GM21528 (cell line): Measurements from ENCODE around the gene ITIH6.
"Not testable (repeated sequence)": the region's sequence is repeated elsewhere in the genome, so short reads cannot be mapped to it uniquely, and the experiment has no call there.

Source experiments
- ATAC-seq: cut with Tn5 transposase; IDR thresholded peaks from one replicate; pipeline ENCODE4 v1.9.1; 2021; ENCODE audit warnings: mild to moderate bottlenecking, moderate library complexity; ENCODE audit not compliant: unreplicated experiment, low FRiP score

The ITIH6 gene

DNA sequence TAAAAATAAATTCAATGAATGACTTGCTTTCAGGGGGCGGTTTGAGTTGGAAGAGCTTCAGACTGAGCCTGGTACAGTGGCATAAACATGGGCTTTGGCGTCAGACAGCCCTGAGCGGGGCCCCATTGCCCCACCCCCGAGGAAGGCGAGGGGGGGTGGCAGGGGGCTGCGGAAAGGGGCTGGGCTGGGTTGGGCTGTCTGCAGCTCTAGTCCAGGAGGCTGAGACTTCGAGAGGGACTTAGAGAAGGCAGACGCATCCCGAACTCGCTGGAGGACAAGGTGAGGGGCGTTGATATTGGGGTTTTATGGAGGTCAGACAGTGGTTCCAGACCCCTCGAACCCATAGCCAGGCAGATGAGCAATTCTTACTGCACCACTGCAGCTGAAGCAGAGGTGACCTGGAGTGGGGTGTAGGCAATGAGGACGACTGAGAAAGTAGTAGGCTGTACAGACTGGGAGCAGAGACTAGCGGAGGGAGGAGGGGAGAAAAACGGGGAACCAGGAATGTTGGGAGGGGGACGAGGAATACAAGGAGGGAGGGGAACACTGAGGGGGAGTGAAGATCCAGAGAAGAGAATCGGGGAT is 9.6 kb upstream of the ITIH6 start, which contains the start of gene MAGED2:
MAGED2 (plus strand) TSS at position 222 of the 585 bp plus-strand sequence. CDS start 1,587 bp downstream, outside the sequence.
- ATAC-seq, result no peak

DNA sequence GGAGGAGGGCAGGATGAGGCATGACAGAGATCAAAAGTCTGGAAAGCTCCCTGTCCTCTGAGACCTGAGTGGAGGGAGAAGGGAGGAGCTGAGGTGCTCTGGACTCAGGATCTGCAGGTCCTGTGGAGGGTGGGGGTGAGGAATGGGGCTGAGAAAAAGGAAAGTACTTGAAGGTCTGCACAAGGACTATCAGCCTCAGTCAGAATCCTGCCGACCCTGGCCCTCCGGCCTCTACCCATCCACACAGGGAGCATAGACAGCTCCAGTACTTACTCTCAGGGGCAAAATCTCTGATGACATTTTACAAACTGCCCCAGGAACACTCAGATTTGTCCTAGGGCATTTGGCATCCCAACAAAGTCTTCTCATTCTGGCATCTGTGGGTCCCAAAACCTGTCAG is 991 bp upstream of the ITIH6 start:
- no peak for ATAC-seq

DNA sequence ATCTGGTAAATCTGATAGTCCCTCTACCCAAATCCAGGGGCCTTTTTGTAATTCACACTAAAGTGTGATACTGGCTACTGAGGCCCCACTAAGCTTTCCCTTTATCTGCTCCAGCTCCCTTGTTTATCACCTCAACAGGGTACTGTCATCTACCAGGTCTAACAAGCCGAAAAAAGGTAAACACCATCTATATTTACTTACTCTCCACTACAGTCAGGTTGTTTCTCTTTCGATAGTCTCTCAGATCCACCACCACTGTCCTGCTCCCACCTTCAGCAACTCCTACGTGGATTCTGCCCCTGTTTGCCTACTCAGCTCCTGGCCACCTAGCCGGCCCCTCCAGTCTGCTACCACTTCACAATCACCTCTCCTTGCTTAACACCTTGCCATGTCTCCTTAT is 3.3 kb downstream of the ITIH6 start:
- no peak for ATAC-seq

DNA sequence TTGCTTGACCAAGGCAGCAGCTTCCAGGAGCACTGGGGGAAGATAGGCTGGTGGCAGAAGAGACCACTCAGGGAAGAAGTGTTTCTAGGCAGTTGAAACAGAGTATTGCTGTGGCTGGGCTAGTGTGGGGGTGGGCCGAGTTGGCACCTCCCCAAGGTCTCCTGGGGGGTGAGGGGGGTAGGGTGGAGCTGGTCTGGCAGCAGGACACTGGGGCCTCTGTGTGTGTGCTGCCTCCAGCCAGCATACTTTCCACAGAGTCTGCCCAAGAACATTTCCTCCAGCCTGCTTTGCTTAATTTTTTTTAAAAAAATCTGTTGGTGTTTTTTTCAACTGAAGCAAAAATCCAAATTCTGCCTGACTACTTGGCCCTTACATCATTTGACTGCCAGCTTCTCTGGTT is 4.0 kb downstream of the ITIH6 start:
- ATAC-seq, result no peak

DNA sequence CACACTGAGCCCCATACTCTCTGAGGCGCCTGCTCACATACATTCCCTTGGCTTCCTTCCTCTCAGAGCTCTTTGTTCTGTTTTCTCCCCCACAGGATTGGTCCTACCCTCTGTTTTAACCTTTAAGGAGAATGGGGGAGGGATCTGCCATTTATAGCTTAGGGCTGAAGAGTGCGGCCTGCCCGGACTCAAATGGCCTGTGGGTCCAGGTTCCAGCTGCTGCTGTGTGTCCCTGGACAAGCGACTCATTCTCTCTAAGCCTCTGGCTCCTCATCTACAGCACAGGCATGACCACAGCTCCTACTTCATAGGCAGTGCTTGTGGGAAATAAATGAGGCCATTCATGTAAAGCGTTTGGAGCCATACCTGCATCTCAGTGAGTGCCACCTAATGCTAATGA is 8.7 kb downstream of the ITIH6 start:
- ATAC-seq, result not testable (repeated sequence)

DNA sequence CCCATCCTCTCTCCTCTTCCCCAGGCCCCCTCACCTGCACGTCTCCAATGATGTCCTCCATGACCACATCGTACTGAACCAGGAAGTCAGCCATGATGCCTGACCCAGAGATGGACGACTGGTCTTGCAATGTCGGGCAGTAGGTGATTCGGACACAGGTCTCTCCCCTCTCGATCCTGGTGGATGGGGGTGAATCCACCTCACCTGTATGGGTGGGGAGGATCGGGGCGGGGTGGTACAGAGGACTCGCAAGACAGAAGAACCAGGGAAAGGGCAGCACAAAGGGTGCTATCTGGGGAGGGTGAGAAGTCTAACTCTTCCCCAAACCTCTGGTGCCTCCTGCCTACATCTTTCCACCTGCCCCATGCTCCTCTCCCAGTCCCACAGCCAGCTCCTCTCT is 9.6 kb downstream of the ITIH6 start:
- ATAC-seq, result no peak

DNA sequence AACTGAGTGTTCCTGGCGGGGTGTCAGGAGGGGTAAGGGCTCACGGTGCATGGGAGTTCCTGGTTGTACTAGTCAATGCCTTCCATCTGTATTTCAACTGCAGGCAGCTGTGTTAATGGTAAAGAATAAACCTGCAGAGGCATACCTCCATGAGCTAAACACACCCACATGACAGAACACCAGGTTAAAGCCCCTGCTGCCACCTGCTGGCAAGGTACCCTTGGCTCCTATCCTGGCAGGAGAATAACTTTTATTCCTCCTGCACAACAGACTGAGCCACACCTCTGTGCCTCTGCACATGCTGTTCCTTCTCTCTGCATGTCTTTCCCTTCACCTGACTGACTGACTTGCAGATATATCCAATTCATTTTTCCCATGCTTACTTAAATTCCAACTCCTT is 11.1 kb downstream of the ITIH6 start:
- ATAC-seq, result no peak

DNA sequence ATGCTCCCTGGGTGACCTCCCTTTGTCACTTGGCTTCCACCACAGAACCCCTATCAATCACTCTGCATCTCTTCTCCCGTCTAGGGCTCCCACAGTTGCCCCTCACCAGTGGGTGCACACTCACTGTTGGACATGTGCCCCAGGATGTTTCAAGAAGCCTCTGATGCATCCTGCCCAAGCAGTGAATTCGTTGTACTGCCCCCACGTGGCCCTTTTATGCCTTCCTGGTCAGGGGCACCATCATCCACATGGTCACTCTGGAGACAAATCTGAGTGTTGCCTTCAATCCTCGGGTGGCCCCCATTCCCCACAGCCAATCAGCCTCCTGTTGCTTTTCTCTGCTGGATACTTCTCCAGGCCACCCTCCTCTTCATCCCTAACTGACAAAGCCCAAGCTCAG is 12.2 kb downstream of the ITIH6 start:
- ATAC-seq, result no peak

DNA sequence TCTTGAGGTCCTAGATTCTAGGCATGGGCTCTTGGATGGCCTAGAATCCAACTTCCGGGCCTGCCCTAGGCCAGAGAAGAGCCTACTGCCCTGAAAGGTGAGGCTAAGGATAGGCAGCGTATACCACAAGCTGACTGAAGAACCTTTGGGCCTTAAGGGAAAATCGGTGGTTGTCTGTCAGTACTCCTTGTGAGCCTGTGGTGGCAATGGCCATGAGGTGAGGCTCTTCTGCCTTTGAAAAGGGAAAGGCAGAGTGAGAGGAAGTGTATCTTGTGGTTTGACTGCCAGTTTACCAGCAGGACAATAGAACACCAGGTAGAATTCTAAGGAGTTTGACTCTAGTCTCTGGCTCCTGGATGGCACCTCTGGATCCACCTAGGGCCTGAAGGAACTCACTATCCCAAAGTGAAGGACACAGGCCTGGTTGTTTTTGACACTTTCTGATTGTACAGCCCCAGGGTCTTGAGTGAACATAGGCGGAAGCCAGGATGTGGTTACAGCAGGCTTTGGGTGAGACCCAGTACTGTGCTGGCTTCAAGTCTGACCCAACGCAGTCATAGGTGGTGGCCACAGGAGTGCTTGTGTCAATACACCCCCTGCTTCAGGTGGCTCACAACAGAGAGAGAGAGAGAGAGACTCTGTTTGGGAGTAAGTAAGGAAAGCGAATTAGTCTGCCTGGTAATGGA is 20.9 kb downstream of the ITIH6 start:
- no peak for ATAC-seq

DNA sequence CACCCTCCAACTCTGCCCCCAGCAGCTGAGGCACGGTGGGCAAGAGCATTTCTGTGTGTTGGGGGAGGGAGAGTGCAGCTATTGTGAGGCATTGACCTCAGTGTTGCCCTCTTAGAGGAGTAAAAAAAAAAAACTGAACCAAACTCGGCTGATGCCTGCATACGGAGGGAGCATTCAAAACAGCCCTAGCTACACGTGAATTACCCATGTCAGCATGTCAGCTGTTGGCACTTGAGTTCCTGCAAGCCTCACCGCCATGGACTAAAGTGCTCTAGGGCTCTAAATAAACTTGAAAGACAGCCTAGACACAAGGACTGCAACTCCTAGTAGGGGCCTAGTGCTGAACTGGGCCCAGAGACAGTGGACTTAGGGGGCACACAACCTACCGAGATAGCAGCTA is 22.0 kb downstream of the ITIH6 start:
- ATAC-seq, result no peak

DNA sequence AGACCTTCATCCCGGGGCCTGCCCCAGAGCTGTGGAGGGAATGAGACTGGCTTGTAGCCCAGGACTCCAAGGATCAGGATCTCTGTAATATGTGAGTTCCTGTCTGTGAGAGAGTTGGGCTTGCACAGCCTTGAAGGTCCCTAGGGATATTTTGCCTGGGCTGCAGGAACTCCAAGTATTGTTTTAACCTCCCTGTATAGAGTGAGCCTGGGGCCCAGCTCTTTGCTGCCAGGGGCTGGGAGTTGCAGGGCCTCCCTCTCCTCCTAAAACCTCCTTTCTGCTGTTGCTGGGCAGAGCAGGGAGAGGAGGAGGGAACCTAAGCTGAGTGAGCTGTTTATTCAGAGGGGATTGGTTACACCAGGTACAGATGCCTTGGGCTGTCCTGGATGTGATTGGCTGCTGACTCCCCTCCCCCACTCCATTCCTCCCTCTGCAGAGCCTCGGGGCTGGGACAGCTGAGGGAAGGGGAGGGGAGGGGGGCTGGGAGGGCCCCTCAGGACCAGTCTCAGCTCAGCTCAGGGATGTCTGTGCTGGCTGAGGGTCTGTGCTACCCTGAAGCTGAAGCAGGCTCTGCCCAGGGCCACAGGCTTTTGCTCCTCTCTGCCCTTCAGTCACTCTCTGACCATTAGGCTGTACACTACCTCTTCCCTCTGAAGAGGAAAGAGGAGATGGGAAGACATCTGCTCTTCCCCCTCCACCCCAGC is 23.5 kb downstream of the ITIH6 start:
- ATAC-seq, result not testable (repeated sequence)

DNA sequence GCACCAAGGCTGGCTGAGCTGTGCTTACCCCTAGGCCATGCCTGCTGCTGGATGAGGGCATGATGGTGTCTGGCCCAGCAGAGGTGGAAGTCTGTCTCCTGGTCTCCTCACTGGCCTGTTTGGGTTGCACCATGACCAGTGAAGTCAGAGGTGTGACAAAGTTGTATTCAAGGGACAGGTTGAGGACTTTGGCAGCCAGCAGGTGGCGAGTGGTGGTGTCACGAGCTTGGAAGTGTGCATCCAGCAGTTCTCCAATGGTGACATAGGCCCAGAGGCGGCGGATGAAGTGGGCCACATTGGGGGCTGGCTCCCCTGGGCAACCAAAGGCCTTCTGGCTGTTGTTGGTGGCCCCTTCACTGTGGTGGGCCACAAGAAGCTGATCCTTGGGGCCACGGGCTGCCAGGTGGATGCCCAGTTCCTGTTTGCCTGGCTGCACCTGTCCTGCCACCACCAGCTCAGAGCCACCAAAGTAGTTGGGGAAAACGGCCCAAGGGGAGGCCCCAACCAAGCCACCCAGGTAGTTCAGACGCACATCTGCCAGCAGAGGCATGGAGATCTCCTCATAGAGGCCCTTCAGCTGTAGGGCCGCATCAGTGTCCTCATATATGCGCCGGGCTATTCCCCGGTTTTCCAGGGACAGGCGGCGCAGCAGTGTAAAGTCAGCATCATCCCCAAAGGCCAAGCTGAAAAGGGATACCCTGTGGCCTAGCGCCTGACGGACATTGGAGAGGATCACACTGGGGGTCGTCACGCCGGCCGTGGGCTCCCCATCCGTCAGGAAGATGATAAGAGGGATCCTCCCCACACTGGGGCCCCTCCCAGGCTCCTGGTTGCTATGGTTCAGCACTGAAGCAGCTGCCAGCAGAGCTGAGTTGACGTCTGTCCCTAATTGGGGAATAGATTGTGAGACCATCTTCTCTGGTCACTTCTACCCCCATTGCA is 39.7 kb downstream of the ITIH6 start:
- ATAC-seq, result no peak

DNA sequence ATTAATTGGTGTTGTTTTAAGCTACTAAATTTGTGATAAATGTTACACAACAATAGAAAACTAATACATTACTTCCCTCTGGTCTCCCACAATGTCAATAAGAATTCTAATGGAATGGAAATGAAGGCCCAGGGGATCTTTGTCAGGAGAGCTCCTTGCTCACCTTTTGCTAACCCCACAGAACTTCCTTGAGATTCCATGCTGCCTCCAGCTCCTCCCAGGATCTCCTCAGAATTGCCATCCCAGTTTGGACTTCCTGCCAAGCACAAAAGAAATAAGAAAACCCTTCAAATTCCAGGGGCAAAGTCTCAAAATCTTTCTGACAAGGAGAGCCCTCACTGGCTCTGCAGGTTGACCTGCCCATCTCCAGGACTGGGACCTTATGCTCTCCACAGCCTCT is 43.2 kb downstream of the ITIH6 start:
- ATAC-seq, result no peak

DNA sequence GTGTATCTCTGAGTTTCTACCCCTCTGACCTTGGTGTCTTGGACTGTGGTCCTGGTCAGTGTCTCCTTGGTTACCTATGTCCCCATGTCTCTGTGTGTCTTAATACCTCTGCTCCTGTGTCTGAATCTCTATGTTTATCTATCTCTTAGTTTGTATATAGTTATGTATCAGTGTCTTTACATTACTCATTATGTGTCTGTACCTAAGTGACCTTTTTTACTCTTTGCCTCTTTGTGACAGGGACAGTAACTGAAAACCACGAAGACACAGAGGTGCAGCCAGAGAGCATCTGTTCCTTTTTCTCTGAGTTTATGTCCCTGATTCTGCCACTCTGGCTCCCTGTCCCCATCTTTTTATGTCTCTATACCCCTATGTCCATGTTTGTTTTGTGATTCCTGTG is 49.4 kb downstream of the ITIH6 start:
- no peak for ATAC-seq

DNA sequence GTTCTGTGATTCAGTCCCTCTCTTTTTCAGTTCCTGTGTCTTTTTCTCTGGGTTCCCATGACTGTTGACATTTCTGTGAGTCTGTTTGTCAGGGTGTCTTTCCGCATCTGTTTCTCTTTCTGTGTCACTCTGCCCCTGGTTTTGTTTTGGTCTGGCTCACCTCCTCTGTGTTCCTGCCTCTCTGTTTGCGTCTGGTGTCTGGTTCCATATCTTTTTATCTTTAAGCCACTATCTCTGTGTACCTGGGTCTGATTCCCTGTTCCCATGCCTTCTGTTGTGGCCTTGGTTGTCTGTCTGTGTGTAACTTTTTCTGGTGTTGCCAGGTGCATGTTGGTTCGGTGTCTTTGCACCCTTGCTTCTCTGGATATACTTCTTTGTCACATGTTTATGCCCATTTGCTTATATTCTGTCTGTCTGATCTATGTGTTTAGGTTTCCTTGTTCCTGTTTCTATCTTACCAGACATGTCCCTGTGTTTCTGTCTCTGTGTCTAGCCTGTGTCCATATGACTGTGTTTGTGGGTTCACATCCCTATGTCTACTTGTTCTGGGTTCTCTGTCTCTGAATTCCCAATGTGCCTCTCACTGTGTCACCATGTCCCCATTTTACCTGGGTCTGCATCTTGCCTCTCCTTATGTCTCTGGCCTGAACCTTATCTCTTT is 50.2 kb downstream of the ITIH6 start:
- ATAC-seq, result no peak

DNA sequence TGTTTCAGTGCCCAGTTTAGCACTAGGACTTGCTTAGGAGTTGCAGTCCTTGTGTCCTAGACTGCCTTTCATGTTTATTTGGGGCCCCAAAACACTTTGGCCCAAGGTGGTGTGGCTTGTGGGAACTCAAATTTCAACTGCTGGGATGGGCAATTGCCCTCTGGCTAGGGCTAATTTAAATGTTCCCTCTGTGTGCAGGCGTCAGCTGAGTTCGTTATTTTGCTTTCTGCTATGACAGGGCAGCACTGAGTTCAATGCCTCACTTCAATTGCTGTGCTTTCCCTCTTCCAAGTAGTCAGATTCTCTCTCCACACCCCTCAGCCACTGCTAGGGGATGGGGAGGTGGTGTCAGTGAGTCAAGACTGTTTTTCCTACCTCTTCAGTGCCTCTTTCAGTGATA is 51.1 kb downstream of the ITIH6 start:
- ATAC-seq, result no peak

DNA sequence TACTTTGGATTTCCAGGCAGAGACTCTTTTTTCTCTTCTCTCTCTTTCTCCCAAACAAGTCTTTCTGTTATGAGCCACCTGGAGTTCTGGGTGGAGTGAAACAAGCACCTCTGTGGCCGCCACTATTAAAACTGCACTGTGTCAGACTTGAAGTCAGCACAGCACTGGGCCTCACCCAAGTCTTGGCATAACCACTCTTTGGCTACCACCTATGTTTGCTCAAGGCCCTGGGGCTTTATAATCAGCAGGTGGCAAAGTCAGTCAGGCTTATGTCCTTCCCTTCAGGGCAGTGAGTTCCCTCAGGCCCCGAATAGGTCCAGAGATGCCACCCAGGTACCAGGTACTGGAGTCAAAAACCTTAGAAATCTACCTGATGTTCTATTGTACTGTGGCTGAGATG is 52.4 kb downstream of the ITIH6 start:
- no peak for ATAC-seq

DNA sequence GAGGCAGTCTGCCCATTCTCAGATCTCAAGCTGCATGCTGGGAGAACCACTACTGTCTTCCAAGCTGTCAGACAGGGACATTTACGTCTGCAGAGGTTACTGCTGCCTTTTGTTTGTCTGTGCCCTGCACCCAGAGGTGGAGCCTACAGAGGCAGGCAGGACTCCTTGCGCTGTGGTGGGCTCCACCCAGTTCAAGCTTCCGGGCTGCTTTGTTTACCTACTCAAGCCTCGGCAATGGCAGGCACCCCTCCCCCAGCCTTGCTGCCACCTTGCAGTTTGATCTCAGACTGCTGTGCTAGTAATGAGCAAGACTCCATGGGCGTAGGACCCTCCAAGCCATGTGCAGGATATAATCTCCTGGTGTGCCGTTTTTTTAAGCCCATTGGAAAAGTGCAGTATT is 59.5 kb downstream of the ITIH6 start:
- ATAC-seq, result not testable (repeated sequence)

DNA sequence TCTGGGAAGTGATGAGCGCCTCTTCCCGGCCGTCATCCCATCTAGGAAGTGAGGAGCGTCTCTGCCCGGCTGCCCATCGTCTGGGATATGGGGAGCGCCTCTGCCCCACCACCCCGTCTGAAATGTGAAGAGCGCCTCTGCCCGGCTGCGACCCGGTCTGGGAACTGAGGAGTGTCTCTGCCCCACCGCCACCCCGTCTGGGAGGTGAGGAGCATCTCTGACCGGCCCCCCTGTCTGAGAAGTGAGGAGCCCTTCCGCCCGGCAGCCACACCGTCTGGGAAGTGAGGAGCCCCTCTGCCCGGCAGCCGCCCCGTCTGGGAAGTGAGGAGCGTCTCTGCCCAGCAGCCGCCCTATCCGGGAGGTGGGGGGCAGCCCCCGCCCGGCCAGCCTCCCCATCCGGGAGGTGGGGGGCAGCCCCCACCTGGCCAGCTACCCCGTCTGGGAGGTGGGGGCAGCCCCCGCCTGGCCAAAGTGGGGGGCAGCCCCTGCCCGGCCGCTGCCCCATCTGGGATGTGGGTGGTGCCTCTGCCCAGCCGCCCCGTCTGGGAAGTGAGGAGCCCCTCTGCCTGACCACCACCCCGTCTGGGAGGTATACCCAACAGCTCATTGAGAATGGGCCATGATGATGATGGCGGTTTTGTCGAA is 61.6 kb downstream of the ITIH6 start:
- not testable (repeated sequence) for ATAC-seq

DNA sequence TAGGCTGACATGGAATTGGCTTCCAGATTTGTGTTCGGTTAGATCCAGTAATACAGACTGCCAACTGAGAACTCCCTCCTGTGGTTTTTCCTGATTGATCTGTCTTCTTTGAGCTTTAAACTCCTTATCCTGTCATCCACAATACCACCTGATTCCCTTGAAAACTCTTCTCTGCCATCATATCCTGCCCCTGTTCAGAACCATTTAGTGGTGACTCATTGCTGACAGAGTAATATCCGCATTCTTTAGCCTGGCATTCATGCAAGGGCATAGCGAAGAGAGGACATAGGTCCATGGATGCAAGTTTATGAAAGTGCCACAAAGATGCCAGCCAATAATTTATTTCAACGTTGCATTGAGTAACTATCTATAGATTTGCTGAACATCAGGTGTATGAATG is 76.6 kb downstream of the ITIH6 start:
- ATAC-seq, result no peak
